Measurements from ENCODE around the gene MARCKSL1.

DNA sequence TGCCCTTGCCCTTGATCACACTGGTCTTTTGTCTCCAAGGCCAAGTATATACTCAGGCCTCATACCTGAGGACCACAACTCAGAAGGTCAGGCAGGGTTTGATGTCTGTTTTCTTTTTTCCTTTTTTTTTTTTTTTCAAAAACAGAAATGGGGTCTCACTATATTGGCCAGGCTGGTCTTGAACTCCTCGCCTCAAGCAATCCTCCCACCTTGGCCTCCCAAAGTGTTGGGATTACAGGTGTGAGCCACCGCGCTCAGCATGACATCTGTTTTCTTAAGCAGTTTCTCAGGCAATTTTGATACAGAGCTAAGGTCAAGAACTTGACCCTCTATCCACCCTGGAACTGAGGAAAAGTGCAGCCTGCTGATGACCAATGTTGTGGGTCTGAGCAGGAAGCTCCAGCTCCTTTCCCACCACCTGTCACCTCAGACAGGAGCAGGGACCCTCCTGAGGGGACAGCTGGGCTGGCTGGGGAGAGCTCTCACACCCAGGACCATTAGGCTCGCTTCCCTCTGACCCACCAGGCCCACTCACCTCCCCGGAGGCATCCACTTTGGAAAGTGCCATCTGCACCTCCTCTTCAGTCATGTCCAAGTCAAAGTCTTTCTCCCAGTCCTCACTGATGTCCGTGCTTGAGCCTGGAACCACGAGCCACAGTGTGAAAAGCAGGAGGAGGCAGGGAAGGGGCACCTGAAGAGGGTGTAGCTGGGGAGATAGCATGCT, 32.0 kb upstream of the MARCKSL1 start:
- TF ChIP-seq POLR2A (IDR thresholded peaks at IDR 0.05; ENCODE audit: low read length) = no peak
- no peak for TF ChIP-seq GATA1 (IDR thresholded peaks at IDR 0.05; ENCODE audit: low read depth, low read length)

Data from erythroblast (primary cell).